Measurements from ENCODE around the gene SETD5.

DNA sequence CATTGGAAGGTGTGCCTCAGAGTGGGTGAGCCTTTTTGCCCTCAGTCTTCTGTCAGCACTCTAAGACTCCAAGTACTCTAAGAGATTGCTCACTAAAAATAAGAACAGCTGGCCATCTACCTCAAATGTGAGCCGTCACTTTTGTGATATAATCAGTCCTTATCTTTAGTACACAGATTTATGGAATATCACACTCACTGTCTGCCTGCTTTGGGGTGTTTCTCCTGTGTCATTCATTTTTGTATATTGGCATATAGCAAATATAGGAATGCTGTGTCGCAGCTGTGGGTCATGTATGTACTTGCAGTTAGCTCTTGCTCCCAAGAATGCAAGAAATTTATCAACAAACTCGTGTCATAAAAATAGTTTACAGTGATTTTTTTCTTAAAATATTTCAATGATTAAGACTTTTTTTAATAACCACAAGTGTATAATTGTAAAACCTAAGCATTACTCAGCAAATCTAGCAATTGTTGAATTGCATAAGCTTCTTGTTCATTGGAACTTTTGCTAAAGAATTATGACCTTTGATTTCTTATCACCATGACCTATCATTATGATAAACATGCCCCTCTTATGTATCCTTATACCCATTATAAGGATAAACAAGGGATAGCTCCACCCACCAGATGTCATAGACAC lies 18.8 kb downstream of the SETD5 start:
- TF ChIP-seq, protein P1, sequence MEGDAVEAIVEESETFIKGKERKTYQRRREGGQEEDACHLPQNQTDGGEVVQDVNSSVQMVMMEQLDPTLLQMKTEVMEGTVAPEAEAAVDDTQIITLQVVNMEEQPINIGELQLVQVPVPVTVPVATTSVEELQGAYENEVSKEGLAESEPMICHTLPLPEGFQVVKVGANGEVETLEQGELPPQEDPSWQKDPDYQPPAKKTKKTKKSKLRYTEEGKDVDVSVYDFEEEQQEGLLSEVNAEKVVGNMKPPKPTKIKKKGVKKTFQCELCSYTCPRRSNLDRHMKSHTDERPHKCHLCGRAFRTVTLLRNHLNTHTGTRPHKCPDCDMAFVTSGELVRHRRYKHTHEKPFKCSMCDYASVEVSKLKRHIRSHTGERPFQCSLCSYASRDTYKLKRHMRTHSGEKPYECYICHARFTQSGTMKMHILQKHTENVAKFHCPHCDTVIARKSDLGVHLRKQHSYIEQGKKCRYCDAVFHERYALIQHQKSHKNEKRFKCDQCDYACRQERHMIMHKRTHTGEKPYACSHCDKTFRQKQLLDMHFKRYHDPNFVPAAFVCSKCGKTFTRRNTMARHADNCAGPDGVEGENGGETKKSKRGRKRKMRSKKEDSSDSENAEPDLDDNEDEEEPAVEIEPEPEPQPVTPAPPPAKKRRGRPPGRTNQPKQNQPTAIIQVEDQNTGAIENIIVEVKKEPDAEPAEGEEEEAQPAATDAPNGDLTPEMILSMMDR (IDR thresholded peaks at IDR 0.05), result no peak
- TF ChIP-seq EZH2 (IDR thresholded peaks at IDR 0.05; ENCODE audit: borderline replicate concordance, insufficient read depth, low read depth, low read length, poor library complexity, severe bottlenecking), result no peak

Measured in B cell (primary cell).